Esophagus squamous epithelium (tissue), 5 donors: ENCODE measurements around the gene SH3GL1. TPM values are rescaled to one million over a fixed set of nuclear protein-coding genes. Genes with fewer than 3 reads are reported as not detected.
A peak's percentile ranks its signal among the peaks of the same experiment; 100 is the strongest.

ENCODE experiments used
- DNase-seq: peaks from one replicate; lab custom pipeline; 2025; lab: John Stamatoyannopoulos, UW
- H3K27ac ChIP-seq, 4 donors: fragments of 200-600 bp; sonication (generic); one replicate each; pipeline ENCODE4 v1.5.1; 2016 to 2019; ENCODE audit warnings: mild to moderate bottlenecking in 1 of 4
- H3K27me3 ChIP-seq, 4 donors: fragments of 200-600 bp; sonication (generic); 1 replicate in 3 of 4; 2 replicates in 1 of 4; pipeline versions ENCODE4 v1.5.1 to v1.6.0; 2017 to 2021; ENCODE audit warnings: antibody characterized with exemption in 1 of 4
- H3K36me3 ChIP-seq, 3 donors: fragments of 200-600 bp; sonication (generic); one replicate each; pipeline ENCODE4 v1.5.1; 2016 to 2019
- H3K4me1 ChIP-seq, 3 donors: fragments of 200-600 bp; sonication (generic); one replicate each; pipeline ENCODE4 v1.5.1; 2017 to 2019
- H3K4me3 ChIP-seq, 4 donors: fragments of 200-600 bp; sonication (generic); 1 replicate in 3 of 4; 2 replicates in 1 of 4; pipeline ENCODE4 v1.5.1; 2016 to 2019; ENCODE audit warnings: mild to moderate bottlenecking in 2 of 4, moderate library complexity in 1 of 4
- H3K9me3 ChIP-seq, 3 donors: fragments of 200-600 bp; sonication (generic); one replicate each; pipeline ENCODE4 v1.5.1; 2016 to 2019
- CTCF ChIP-seq, 6 experiments: fragments of 450-650 bp in 4 of 6; fragments of 200-600 bp in 2 of 6; sonication (generic) in 2 of 6; IDR thresholded peaks; one replicate each; pipeline ENCODE4 v1.5.1; 2016 to 2019; ENCODE audit warnings: antibody characterized with exemption in 6 of 6, mild to moderate bottlenecking in 4 of 6, moderate library complexity in 4 of 6
- POLR2A ChIP-seq, 4 donors: fragments of 450-650 bp; IDR thresholded peaks; one replicate each; pipeline ENCODE4 v1.6.1; 2017; ENCODE audit warnings: antibody characterized with exemption in 4 of 4, mild to moderate bottlenecking in 4 of 4, moderate library complexity in 3 of 4
- WGBS, 2 donors: methylation state at CpG; one replicate each; pipeline ENCODE4 v1.1.5; 2018; 5-methylcytosine and 5-hydroxymethylcytosine counted together
- intact Hi-C: fragments of 100-400 bp; cut with DNase I; formaldehyde crosslinking; loops from one replicate; pipeline ENCODE4 v1.15.0; 2022
- total RNA-seq, 4 donors: library from RNA; depleted of rRNA; stranded (reverse); fragments of >200 nt; gene quantifications; one replicate each; pipeline ENCODE4 v1.1.0, GENCODE V29; 2016
- donor health status: DM: yes; HTN: yes; CAD: no.

SH3GL1 gene
- total RNA-seq, 4 donors from 2014 or later, result 67.4 to 131 (median 91.2) TPM

DNA sequence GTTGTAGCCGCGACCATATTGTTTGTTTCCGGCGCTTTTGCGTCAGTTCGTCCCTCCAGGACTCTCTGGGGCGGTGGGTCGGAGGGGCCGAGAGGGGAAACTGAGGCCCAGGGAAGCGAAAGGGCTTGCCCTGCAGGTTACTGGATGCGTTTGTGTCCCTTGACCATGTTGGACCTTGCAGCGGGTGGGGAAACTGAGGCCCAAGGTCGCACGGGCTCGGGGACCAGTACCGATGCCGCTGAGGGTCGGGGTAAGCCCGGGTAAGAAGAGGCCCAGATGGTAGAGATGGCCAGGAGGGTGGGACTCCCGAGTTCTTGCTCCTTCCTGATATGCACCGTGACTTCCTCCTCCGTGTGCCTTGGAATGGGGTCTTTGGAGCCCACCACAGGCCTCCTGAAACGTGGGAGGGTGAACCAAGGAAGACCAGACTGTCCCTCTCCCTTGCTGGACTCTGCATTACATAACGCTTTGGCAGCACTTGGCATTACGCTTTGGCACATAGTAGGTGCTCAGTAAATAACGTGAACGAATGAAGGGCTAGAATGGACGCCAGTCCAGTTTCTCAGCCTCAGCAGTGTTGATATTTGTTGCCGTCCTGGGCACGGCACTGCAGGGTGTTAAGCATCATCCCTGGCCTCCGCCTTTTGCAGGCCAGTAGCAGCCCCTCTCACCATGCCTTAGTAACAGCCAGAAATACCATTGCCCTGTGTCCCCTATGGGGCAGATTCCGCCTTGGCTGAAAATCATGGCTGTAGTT is 2.8 kb upstream of the SH3GL1 start:
- DNase-seq, result no peak
- peaks cover 22 to 48% (median 29%) of the 10 kb centered on the region in 3 donors for H3K4me1 ChIP-seq
- intact Hi-C loops, result no loop called here
- H3K9me3 ChIP-seq, result no peaks in the 10 kb centered on the region
- peak overlapping the region; percentile 69 to 98 (median 90) for H3K4me3 ChIP-seq
- no peak for TF ChIP-seq POLR2A (IDR thresholded peaks at IDR 0.05)
- no peak for TF ChIP-seq CTCF (IDR thresholded peaks at IDR 0.05)
- peaks cover 0 to 8% (median 0%) of the 10 kb centered on the region in 3 donors for H3K36me3 ChIP-seq
- peak overlapping the region; percentile 85 to 99 (median 95) for H3K27ac ChIP-seq
- no peaks in the 10 kb centered on the region for H3K27me3 ChIP-seq
- 6 to 20% methylated on average over 11 to 18 of the region's 32 CpGs for WGBS, 2 donors

DNA sequence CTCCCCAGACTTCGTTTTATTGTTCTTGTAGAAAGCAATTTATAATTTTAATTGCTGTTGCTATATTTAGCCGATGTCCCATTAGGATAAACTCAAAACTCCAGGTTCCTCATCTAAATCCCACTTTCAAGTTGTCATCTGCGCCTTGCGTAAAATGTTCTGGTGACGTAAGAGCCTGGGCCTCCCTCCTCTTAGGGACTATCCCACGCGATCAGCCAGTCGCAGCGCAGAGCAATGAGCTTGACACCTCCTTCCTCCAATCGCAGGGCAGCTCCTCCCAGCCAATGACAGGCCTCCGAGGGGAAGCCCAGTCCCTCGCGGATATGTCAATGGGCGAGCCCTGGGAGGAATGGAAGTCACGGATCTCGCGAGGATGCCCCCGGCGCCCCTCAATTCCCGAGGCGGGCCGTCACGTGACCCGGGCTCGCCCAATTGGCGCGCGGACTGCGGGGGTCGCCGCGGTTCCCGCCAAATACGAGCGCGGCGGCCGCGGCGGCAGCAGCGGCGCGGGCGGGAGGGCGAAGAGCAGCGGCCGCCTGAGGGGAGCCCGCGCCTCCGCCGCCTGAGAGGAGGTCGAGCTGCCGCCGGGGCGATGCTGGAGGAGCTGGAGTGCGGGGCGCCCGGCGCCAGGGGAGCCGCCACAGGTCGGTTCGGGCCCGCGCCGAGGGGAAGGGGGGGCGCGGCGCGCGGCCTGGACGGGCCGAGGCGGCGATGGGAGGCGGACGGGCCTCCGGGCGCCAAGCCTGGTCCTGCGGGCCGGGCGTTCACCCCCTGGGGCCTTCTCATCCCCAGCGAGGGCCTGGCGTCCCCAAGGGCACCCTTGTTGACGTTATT is 2.0 kb upstream of the SH3GL1 start, which contains the start of gene CHAF1A:
Gene CHAF1A, plus strand, starts transcription at position 470 of the 834 bp plus-strand sequence. Its CDS starts 123 bp downstream, at position 593.
- intact Hi-C loops, result no loop called here
- H3K27ac ChIP-seq, result peak within 1 kb of the TSS; percentile 94 to 99 (median 97)
- DNase-seq, result peak; percentile 97
- peaks cover 28 to 56% (median 33%) of the 10 kb centered on the region in 3 donors for H3K4me1 ChIP-seq
- H3K27me3 ChIP-seq, result no peaks in the 10 kb centered on the region
- WGBS, 2 donors, result 0% methylated on average over 7 of the region's 84 CpGs
- H3K9me3 ChIP-seq, result no peaks in the 10 kb centered on the region
- peak within 1 kb of the TSS; percentile 69 to 98 (median 90) for H3K4me3 ChIP-seq
- peak in 2 of 6 experiments; percentile 16 to 35 for TF ChIP-seq CTCF (IDR thresholded peaks at IDR 0.05)
- TF ChIP-seq POLR2A (IDR thresholded peaks at IDR 0.05), result peak in 3 of 4 donors; percentile 32 to 43 (median 40)
- H3K36me3 ChIP-seq, result peaks cover 0 to 16% (median 0%) of the 10 kb centered on the region in 3 donors

DNA sequence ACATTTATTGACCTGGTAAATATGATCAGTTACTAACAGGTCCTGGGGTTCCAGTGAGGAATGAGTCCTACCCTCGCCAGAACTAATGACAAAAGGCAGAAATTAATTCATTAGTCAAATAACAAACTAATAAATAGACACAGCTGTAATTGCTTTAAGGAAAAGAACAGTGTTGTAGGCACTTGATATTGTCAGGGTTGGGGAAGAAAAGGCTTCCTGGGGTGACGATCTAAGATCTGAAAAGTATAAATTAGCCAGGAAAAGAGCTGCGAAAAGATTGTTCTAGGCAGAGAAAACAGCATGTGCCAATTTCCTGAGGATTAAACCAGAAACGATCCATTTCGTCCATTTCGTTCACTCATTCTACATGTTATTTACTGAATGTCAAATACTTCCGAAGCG is 1.4 kb upstream of the SH3GL1 start:
- Histone ChIP-seq H3K9me3 (no peaks in the 10 kb centered on the region), H3K36me3 (peaks cover 0 to 22% (median 0%) of the 10 kb centered on the region in 3 donors), H3K4me1 (peaks cover 33 to 63% (median 40%) of the 10 kb centered on the region in 3 donors), H3K4me3 (peak overlapping the region; percentile 18 to 97 (median 76)), H3K27me3 (no peaks in the 10 kb centered on the region), H3K27ac (peak overlapping the region; percentile 87 to 99 (median 97))
- no peak for TF ChIP-seq CTCF (IDR thresholded peaks at IDR 0.05)
- no peak for TF ChIP-seq POLR2A (IDR thresholded peaks at IDR 0.05)
- intact Hi-C loops, result no loop called here
- no peak for DNase-seq
- 0% methylated on average over 8 of the region's 8 CpGs for WGBS, 2 donors

DNA sequence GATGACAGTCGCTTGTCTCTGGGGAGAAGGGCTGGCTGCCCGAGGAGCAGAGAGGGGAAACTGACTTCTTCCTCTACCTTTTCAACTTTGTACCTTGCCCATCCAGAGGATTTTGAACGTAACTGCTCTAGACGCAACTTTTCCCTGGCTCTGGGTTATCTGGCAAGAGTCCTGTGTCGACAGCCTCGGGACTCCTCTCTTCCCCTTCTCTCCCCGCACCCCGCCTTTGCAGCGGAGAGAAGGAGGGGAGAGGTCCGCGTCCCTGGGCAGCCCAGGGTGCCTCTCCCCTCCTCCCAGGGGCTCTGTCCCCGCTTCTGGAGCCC is 574 bp downstream of the SH3GL1 start:
- H3K36me3 ChIP-seq, result peaks cover 0 to 42% (median 4%) of the 10 kb centered on the region in 3 donors
- H3K9me3 ChIP-seq, result no peaks in the 10 kb centered on the region
- peak overlapping the region; percentile 88 to 98 (median 96) for H3K4me3 ChIP-seq
- peaks cover 33 to 81% (median 47%) of the 10 kb centered on the region in 3 donors for H3K4me1 ChIP-seq
- intact Hi-C loops, result no loop called here
- 0% methylated on average over 8 to 9 of the region's 12 CpGs for WGBS, 2 donors
- H3K27me3 ChIP-seq, result no peaks in the 10 kb centered on the region
- no peak for DNase-seq
- no peak for TF ChIP-seq CTCF (IDR thresholded peaks at IDR 0.05)
- no peak for TF ChIP-seq POLR2A (IDR thresholded peaks at IDR 0.05)
- peak overlapping the region; percentile 97 to 99 (median 98) for H3K27ac ChIP-seq
